ENCODE results near the gene UBE3A.
A peak's percentile ranks its signal among the peaks of the same experiment; 100 is the strongest.

The UBE3A gene

DNA sequence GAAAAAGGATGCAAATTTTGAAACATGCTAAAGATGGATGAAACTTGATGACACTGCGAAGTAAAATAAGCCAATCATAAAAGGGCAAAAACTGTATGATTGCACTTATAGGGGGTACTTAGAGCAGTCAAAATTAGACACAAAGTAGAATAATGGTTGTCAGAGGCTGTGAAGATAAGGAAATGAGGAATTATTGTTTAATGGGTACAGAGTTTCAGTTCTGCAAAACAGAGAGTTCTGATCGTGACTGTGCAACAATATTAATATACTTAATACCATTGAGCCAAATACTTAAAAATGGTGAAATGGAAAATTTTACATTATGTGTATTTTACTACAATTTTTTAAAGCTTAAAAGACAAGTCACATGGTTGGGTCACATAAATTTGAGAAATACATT lies 35.1 kb downstream of the UBE3A start:
- no peak for DNase-seq (ENCODE audit: low spot score)
- Histone ChIP-seq H3K27ac (replicated peaks; ENCODE audit: low read length) (no peak overlapping the region), H3K9ac (ENCODE audit: low read depth, low read length, poor library complexity) (no peak overlapping the region), H3K18ac (ENCODE audit: low read length) (no peak overlapping the region), H2BK5ac (ENCODE audit: low read length) (no peak overlapping the region), H2AFZ (ENCODE audit: low read length) (no peak overlapping the region), H3K36me3 (replicated peaks in 1 of 2; ENCODE audit: control insufficient read depth in 2 of 2, insufficient read depth in 2 of 2, low read length in 2 of 2) (peaks cover 9 to 98% of the 10 kb centered on the region in 2 donors), H4K8ac (ENCODE audit: low read depth, low read length) (no peak overlapping the region), H3K4ac (ENCODE audit: low read length) (no peak overlapping the region), H3K23ac (ENCODE audit: low read depth, low read length, poor library complexity) (no peak overlapping the region), H2BK15ac (ENCODE audit: low read length) (no peak overlapping the region), H3K79me1 (ENCODE audit: low read depth, low read length) (peaks cover 2% of the 10 kb centered on the region), H3K4me3 (ENCODE audit: low read length in 2 of 2) (no peak overlapping the region), H3K27me3 (ENCODE audit: control insufficient read depth in 3 of 3, insufficient read depth in 3 of 3, low read depth in 1 of 3, low read length in 3 of 3) (no peaks in the 10 kb centered on the region), H2AK5ac (ENCODE audit: low read depth, low read length) (no peak overlapping the region), H2BK12ac (ENCODE audit: low read length) (no peak overlapping the region), H3K14ac (ENCODE audit: low read length) (no peak overlapping the region), H4K91ac (ENCODE audit: low read depth, low read length, poor library complexity) (no peak overlapping the region), H3K4me1 (ENCODE audit: control insufficient read depth in 2 of 2, insufficient read depth in 1 of 2, low read depth in 1 of 2, low read length in 2 of 2) (no peaks in the 10 kb centered on the region), H3K4me2 (ENCODE audit: insufficient read depth, low read length, poor library complexity, severe bottlenecking) (no peak overlapping the region), H3K9me3 (replicated peaks in 1 of 2; ENCODE audit: control insufficient read depth in 2 of 2, insufficient read depth in 1 of 2, low read depth in 1 of 2, low read length in 2 of 2) (peaks cover 7 to 45% of the 10 kb centered on the region in 2 donors), H2BK120ac (ENCODE audit: low read depth, low read length) (no peak overlapping the region)
- WGBS, 2 donors (ENCODE audit: extremely low coverage in 2 of 2, insufficient read length in 2 of 2, insufficient replicate concordance in 1 of 2) = no CpG with 5 or more reads among the region's 2 CpGs

- H3K27me3 ChIP-seq (ENCODE audit: control insufficient read depth in 3 of 3, insufficient read depth in 3 of 3, low read depth in 1 of 3, low read length in 3 of 3) = no peaks in the 10 kb centered on the region
- H3K18ac ChIP-seq (ENCODE audit: low read length) = no peak overlapping the region
- WGBS, 2 donors (ENCODE audit: extremely low coverage in 2 of 2, insufficient read length in 2 of 2, insufficient replicate concordance in 1 of 2) = no CpG with 5 or more reads among the region's 2 CpGs
- H3K27ac ChIP-seq (replicated peaks; ENCODE audit: low read length) = no peak overlapping the region
- peaks cover 7 to 46% of the 10 kb centered on the region in 2 donors for H3K9me3 ChIP-seq (replicated peaks in 1 of 2; ENCODE audit: control insufficient read depth in 2 of 2, insufficient read depth in 1 of 2, low read depth in 1 of 2, low read length in 2 of 2)
- no peak overlapping the region for H3K4me2 ChIP-seq (ENCODE audit: insufficient read depth, low read length, poor library complexity, severe bottlenecking)
- no peak overlapping the region for H4K8ac ChIP-seq (ENCODE audit: low read depth, low read length)
- no peaks in the 10 kb centered on the region for H3K4me1 ChIP-seq (ENCODE audit: control insufficient read depth in 2 of 2, insufficient read depth in 1 of 2, low read depth in 1 of 2, low read length in 2 of 2)
- H4K91ac ChIP-seq (ENCODE audit: low read depth, low read length, poor library complexity) = no peak overlapping the region
- H3K14ac ChIP-seq (ENCODE audit: low read length) = no peak overlapping the region
- H2BK120ac ChIP-seq (ENCODE audit: low read depth, low read length) = no peak overlapping the region
- H3K79me1 ChIP-seq (ENCODE audit: low read depth, low read length) = peaks cover 5% of the 10 kb centered on the region
- H3K23ac ChIP-seq (ENCODE audit: low read depth, low read length, poor library complexity) = peak overlapping the region; percentile 28
- no peak overlapping the region for H3K4ac ChIP-seq (ENCODE audit: low read length)
- H2BK12ac ChIP-seq (ENCODE audit: low read length) = no peak overlapping the region
- H3K4me3 ChIP-seq (ENCODE audit: low read length in 2 of 2) = no peak overlapping the region
- no peak overlapping the region for H2BK15ac ChIP-seq (ENCODE audit: low read length)
- no peak overlapping the region for H3K9ac ChIP-seq (ENCODE audit: low read depth, low read length, poor library complexity)
- no peak for DNase-seq (ENCODE audit: low spot score)
- no peak overlapping the region for H2AK5ac ChIP-seq (ENCODE audit: low read depth, low read length)
- no peak overlapping the region for H2AFZ ChIP-seq (ENCODE audit: low read length)
- no peak overlapping the region for H2BK5ac ChIP-seq (ENCODE audit: low read length)
- H3K36me3 ChIP-seq (replicated peaks in 1 of 2; ENCODE audit: control insufficient read depth in 2 of 2, insufficient read depth in 2 of 2, low read length in 2 of 2) = peaks cover 7 to 97% of the 10 kb centered on the region in 2 donors
Measured at GRCh38 chr15:25402342-25402741, 36.5 kb downstream of the UBE3A start.

- Histone ChIP-seq H3K9me3 (replicated peaks in 1 of 2; ENCODE audit: control insufficient read depth in 2 of 2, insufficient read depth in 1 of 2, low read depth in 1 of 2, low read length in 2 of 2) (peaks cover 7 to 46% of the 10 kb centered on the region in 2 donors), H3K4me2 (ENCODE audit: insufficient read depth, low read length, poor library complexity, severe bottlenecking) (no peak overlapping the region), H2BK5ac (ENCODE audit: low read length) (no peak overlapping the region), H2BK15ac (ENCODE audit: low read length) (no peak overlapping the region), H3K14ac (ENCODE audit: low read length) (no peak overlapping the region), H3K79me1 (ENCODE audit: low read depth, low read length) (peaks cover 6% of the 10 kb centered on the region), H3K4me3 (ENCODE audit: low read length in 2 of 2) (no peak overlapping the region), H3K4ac (ENCODE audit: low read length) (no peak overlapping the region), H3K4me1 (ENCODE audit: control insufficient read depth in 2 of 2, insufficient read depth in 1 of 2, low read depth in 1 of 2, low read length in 2 of 2) (no peaks in the 10 kb centered on the region), H3K27ac (replicated peaks; ENCODE audit: low read length) (no peak overlapping the region), H3K23ac (ENCODE audit: low read depth, low read length, poor library complexity) (no peak overlapping the region), H4K91ac (ENCODE audit: low read depth, low read length, poor library complexity) (no peak overlapping the region), H3K27me3 (ENCODE audit: control insufficient read depth in 3 of 3, insufficient read depth in 3 of 3, low read depth in 1 of 3, low read length in 3 of 3) (no peaks in the 10 kb centered on the region), H3K9ac (ENCODE audit: low read depth, low read length, poor library complexity) (no peak overlapping the region), H2BK12ac (ENCODE audit: low read length) (no peak overlapping the region), H4K8ac (ENCODE audit: low read depth, low read length) (no peak overlapping the region), H3K36me3 (replicated peaks in 1 of 2; ENCODE audit: control insufficient read depth in 2 of 2, insufficient read depth in 2 of 2, low read length in 2 of 2) (peaks cover 7 to 98% of the 10 kb centered on the region in 2 donors), H2AK5ac (ENCODE audit: low read depth, low read length) (no peak overlapping the region), H3K18ac (ENCODE audit: low read length) (no peak overlapping the region), H2BK120ac (ENCODE audit: low read depth, low read length) (no peak overlapping the region), H2AFZ (ENCODE audit: low read length) (no peak overlapping the region)
- DNase-seq (ENCODE audit: low spot score) = no peak
Measured at GRCh38 chr15:25401501-25401900, 37.3 kb downstream of the UBE3A start.

DNA sequence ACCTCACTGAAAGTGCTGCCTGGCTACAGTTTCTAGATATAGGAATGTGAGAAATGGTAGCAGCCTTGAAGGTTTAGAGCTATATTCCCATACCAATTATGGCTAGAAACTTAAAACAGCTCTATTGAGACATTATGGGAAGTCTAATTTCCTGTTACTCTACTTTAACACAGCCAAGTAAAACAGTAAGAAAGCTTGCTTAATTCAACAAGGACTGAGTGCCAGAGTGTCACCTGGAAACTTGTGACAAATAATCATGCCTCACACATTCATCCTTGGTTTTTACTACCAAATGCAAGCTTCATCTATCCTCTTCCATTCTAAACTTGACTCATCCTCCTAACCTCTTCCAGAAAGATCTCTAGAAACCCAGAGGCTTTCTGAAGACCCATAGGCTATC lies 41.7 kb downstream of the UBE3A start:
- Histone ChIP-seq H2BK5ac (ENCODE audit: low read length) (no peak overlapping the region), H2AK5ac (ENCODE audit: low read depth, low read length) (no peak overlapping the region), H4K8ac (ENCODE audit: low read depth, low read length) (no peak overlapping the region), H4K91ac (ENCODE audit: low read depth, low read length, poor library complexity) (no peak overlapping the region), H2BK120ac (ENCODE audit: low read depth, low read length) (no peak overlapping the region), H3K4ac (ENCODE audit: low read length) (no peak overlapping the region), H3K9me3 (replicated peaks in 1 of 2; ENCODE audit: control insufficient read depth in 2 of 2, insufficient read depth in 1 of 2, low read depth in 1 of 2, low read length in 2 of 2) (peaks cover 2 to 33% of the 10 kb centered on the region in 2 donors), H3K36me3 (replicated peaks in 1 of 2; ENCODE audit: control insufficient read depth in 2 of 2, insufficient read depth in 2 of 2, low read length in 2 of 2) (peaks cover 2 to 89% of the 10 kb centered on the region in 2 donors), H3K27ac (replicated peaks; ENCODE audit: low read length) (no peak overlapping the region), H3K18ac (ENCODE audit: low read length) (no peak overlapping the region), H2BK15ac (ENCODE audit: low read length) (no peak overlapping the region), H2AFZ (ENCODE audit: low read length) (no peak overlapping the region), H3K27me3 (ENCODE audit: control insufficient read depth in 3 of 3, insufficient read depth in 3 of 3, low read depth in 1 of 3, low read length in 3 of 3) (no peaks in the 10 kb centered on the region), H3K14ac (ENCODE audit: low read length) (no peak overlapping the region), H3K23ac (ENCODE audit: low read depth, low read length, poor library complexity) (no peak overlapping the region), H3K79me1 (ENCODE audit: low read depth, low read length) (peaks cover 4% of the 10 kb centered on the region), H3K4me1 (ENCODE audit: control insufficient read depth in 2 of 2, insufficient read depth in 1 of 2, low read depth in 1 of 2, low read length in 2 of 2) (peaks cover 0 to 9% of the 10 kb centered on the region in 2 donors), H3K4me3 (ENCODE audit: low read length in 2 of 2) (no peak overlapping the region), H2BK12ac (ENCODE audit: low read length) (no peak overlapping the region), H3K9ac (ENCODE audit: low read depth, low read length, poor library complexity) (no peak overlapping the region), H3K4me2 (ENCODE audit: insufficient read depth, low read length, poor library complexity, severe bottlenecking) (no peak overlapping the region)
- no peak for DNase-seq (ENCODE audit: low spot score)

All from neuronal stem cell (in vitro differentiated cells).